HEK293T (cell line): ENCODE results near the gene TXN2.

ENCODE experiments used
- CTCF ChIA-PET: fragments of 350-600 bp; formaldehyde crosslinking; extraction: SDS; loops from one replicate; lab custom pipeline; 2021; ENCODE audit warnings: antibody characterized with exemption, inconsistent platforms; lab: Yijun Ruan, JAX
- POLR2A ChIA-PET: fragments of 350-600 bp; formaldehyde crosslinking; extraction: SDS; loops from one replicate; lab custom pipeline; 2020; ENCODE audit warnings: antibody characterized with exemption, inconsistent platforms; lab: Yijun Ruan, JAX
- DNase-seq: peaks from one replicate; pipeline ENCODE4 v3.0.0; 2012; ENCODE audit warnings: mixed read lengths; ENCODE audit errors: extremely low spot score
- ARNT ChIP-seq: fragments of 450-650 bp; IDR thresholded peaks from 2 replicates; pipeline ENCODE4 v1.6.1; 2017; ENCODE audit warnings: mild to moderate bottlenecking
- BHLHE40 ChIP-seq: fragments of 450-650 bp; IDR thresholded peaks from 2 replicates; pipeline ENCODE4 v1.6.1; 2016; ENCODE audit warnings: mild to moderate bottlenecking, moderate library complexity, borderline replicate concordance
- CTBP1 ChIP-seq: fragments of 450-650 bp; IDR thresholded peaks from 2 replicates; pipeline ENCODE4 v1.6.1; 2016; ENCODE audit warnings: borderline replicate concordance
- ELF4 ChIP-seq: fragments of 450-650 bp; IDR thresholded peaks from 2 replicates; pipeline ENCODE4 v1.6.1; 2017; ENCODE audit warnings: antibody characterized with exemption
- FOXA1 ChIP-seq: fragments of 450-650 bp; IDR thresholded peaks from 2 replicates; pipeline ENCODE4 v1.6.1; 2016; ENCODE audit warnings: mild to moderate bottlenecking
- FOXK2 ChIP-seq: fragments of 450-650 bp; IDR thresholded peaks from 2 replicates; pipeline ENCODE4 v1.6.1; 2016; ENCODE audit warnings: mild to moderate bottlenecking
- FOXM1 ChIP-seq: fragments of 450-650 bp; IDR thresholded peaks from 2 replicates; pipeline ENCODE4 v1.6.1; 2017; ENCODE audit warnings: mild to moderate bottlenecking, borderline replicate concordance
- HDGF ChIP-seq: fragments of 450-650 bp; IDR thresholded peaks from 2 replicates; pipeline ENCODE4 v1.6.1; 2017; ENCODE audit warnings: antibody characterized with exemption, borderline replicate concordance
- L3MBTL2 ChIP-seq: fragments of 450-650 bp; conservative IDR thresholded peaks from 2 replicates; pipeline ENCODE4 v1.6.1; 2016; ENCODE audit warnings: mild to moderate bottlenecking
- LEF1 ChIP-seq: fragments of 450-650 bp; IDR thresholded peaks from 2 replicates; pipeline ENCODE4 v1.6.1; 2017; ENCODE audit warnings: mild to moderate bottlenecking, borderline replicate concordance
- NFRKB ChIP-seq: fragments of 450-650 bp; IDR thresholded peaks from 2 replicates; pipeline ENCODE4 v1.6.1; 2016; ENCODE audit warnings: mild to moderate bottlenecking, moderate library complexity
- PKNOX1 ChIP-seq: fragments of 450-650 bp; IDR thresholded peaks from 2 replicates; pipeline ENCODE4 v1.6.1; 2016
- SP1 ChIP-seq: fragments of 450-650 bp; IDR thresholded peaks from 2 replicates; pipeline ENCODE4 v1.6.1; 2017
- SUZ12 ChIP-seq: fragments of 450-650 bp; IDR thresholded peaks from 2 replicates; pipeline ENCODE4 v1.6.1; 2016; ENCODE audit warnings: mild to moderate bottlenecking
- TARDBP ChIP-seq: fragments of 450-650 bp; IDR thresholded peaks from 2 replicates; pipeline ENCODE4 v1.6.1; 2016
- ZNF384 ChIP-seq: fragments of 450-650 bp; IDR thresholded peaks from 2 replicates; pipeline ENCODE4 v1.6.1; 2016

The TXN2 gene

GRCh38 chr22:36467042-36467810 is 14.2 kb downstream of the TXN2 start:
- ChIA-PET POLR2A (no interaction called here), CTCF (no interaction called here)
- no peak for TF ChIP-seq ZNF384
- TF ChIP-seq FOXK2: no peak
- no peak for TF ChIP-seq LEF1
- no peak for TF ChIP-seq HDGF
- TF ChIP-seq SUZ12: no peak
- TF ChIP-seq CTBP1: no peak
- no peak for TF ChIP-seq FOXM1
- no peak for TF ChIP-seq BHLHE40
- no peak for TF ChIP-seq FOXA1
- TF ChIP-seq ARNT: no peak
- no peak for TF ChIP-seq ELF4
- no peak for TF ChIP-seq TARDBP
- no peak for TF ChIP-seq L3MBTL2
- no peak for TF ChIP-seq NFRKB
- no peak for TF ChIP-seq SP1
- TF ChIP-seq PKNOX1: no peak
- no peak for DNase-seq

- CTCF ChIA-PET: no interaction called here
- POLR2A ChIA-PET: no interaction called here
- TF ChIP-seq LEF1 (no peak), FOXA1 (no peak), HDGF (no peak)
Measured at GRCh38 chr22:36466258-36466657, 15.2 kb downstream of the TXN2 start.

GRCh38 chr22:36465232-36466021 is 16.0 kb downstream of the TXN2 start:
- ChIA-PET CTCF (no interaction called here), POLR2A (interaction anchor here (3.3 kb wide), 1 partner anchor 16 kb away, joined by 9 read pairs; the partner anchor contains the start of gene TXN2)
- TF ChIP-seq FOXA1: no peak
- no peak for TF ChIP-seq HDGF
- TF ChIP-seq CTBP1: no peak
- TF ChIP-seq BHLHE40: no peak
- TF ChIP-seq PKNOX1: no peak
- TF ChIP-seq FOXM1: no peak
- TF ChIP-seq L3MBTL2: no peak
- TF ChIP-seq ARNT: no peak
- no peak for TF ChIP-seq SP1
- TF ChIP-seq ELF4: no peak
- TF ChIP-seq SUZ12: no peak
- TF ChIP-seq ZNF384: no peak
- TF ChIP-seq LEF1: no peak
- no peak for TF ChIP-seq NFRKB
- TF ChIP-seq TARDBP: no peak
- TF ChIP-seq FOXK2: no peak
- DNase-seq: no peak

More at GRCh38 chr22:36466258-36466657, 15.2 kb downstream of the TXN2 start:
- DNase-seq: no peak

GRCh38 chr22:36464715-36465231 is 16.7 kb downstream of the TXN2 start:
- ChIA-PET CTCF (no interaction called here), POLR2A (interaction anchor here (3.3 kb wide), 1 partner anchor 17 kb away, joined by 9 read pairs; the partner anchor contains the start of gene TXN2)
- no peak for TF ChIP-seq SUZ12
- TF ChIP-seq ELF4: no peak
- no peak for TF ChIP-seq CTBP1
- no peak for TF ChIP-seq FOXA1
- TF ChIP-seq TARDBP: no peak
- no peak for TF ChIP-seq ARNT
- no peak for TF ChIP-seq FOXM1
- no peak for TF ChIP-seq NFRKB
- TF ChIP-seq LEF1: no peak
- no peak for TF ChIP-seq PKNOX1
- TF ChIP-seq ZNF384: no peak
- TF ChIP-seq L3MBTL2: no peak
- no peak for TF ChIP-seq BHLHE40
- no peak for TF ChIP-seq SP1
- no peak for TF ChIP-seq HDGF
- DNase-seq: no peak

- ChIA-PET POLR2A (interaction anchor here (0.9 to 3.3 kb wide), 2 partner anchors 18 to 76 kb away, joined by 4 to 9 read pairs; partner anchors contain the start of genes MYH9 and TXN2), CTCF (interaction anchor here (0.6 to 1.0 kb wide), 2 partner anchors 162 to 1033 kb away, joined by 3 to 4 read pairs; no protein-coding TSS in a partner anchor)
- TF ChIP-seq FOXK2: no peak
- TF ChIP-seq LEF1: no peak
- no peak for TF ChIP-seq NFRKB
- DNase-seq: no peak
Measured at GRCh38 chr22:36463783-36464184, 17.7 kb downstream of the TXN2 start.
